Mammary epithelial cell (primary cell): Measurements from ENCODE around the gene CAPN9.

Source experiments
- CTCF ChIP-seq, 2 donors: IDR thresholded peaks in 1 of 2; conservative IDR thresholded peaks in 1 of 2; 2 replicates each; pipeline ENCODE4 v1.5.1; 2011 to 2012; ENCODE audit warnings: inconsistent platforms in 2 of 2, low read length in 2 of 2, mild to moderate bottlenecking in 2 of 2, control low read depth in 1 of 2, low read depth in 1 of 2; ENCODE audit not compliant: insufficient read depth in 1 of 2; ENCODE audit errors: extremely low read depth in 1 of 2
- EZH2 ChIP-seq: IDR thresholded peaks from 2 replicates; pipeline ENCODE4 v1.6.1; 2012; ENCODE audit warnings: low read length, inconsistent platforms, borderline replicate concordance

- TF ChIP-seq CTCF (conservative IDR thresholded peaks at IDR 0.05 in 1 of 2, IDR thresholded peaks at IDR 0.05 in 1 of 2; ENCODE audit: extremely low read depth in 1 of 2, insufficient read depth in 1 of 2, low read depth in 1 of 2, low read length in 2 of 2), result peak in 1 of 2 donors; percentile 49
- TF ChIP-seq EZH2, result no peak
Observed at GRCh38 chr1:230772457-230773395, 25.5 kb downstream of the CAPN9 start.
